IMR-90 (cell line): Measurements from ENCODE around the gene DNASE1L1. TPM values are rescaled to one million over a fixed set of nuclear protein-coding genes. Genes with fewer than 3 reads are reported as not detected.

Experiments
- ATAC-seq: fragments of 200-7000 bp; cut with Tn5 transposase; 2 replicates; pipeline ENCODE4 v1.9.1; 2020; ENCODE audit warnings: low read depth, mild to moderate bottlenecking, moderate library complexity
- BruUV-seq: library from RNA; stranded (reverse); fragments of 400-500 nt; replicated peaks from 2 replicates; lab custom pipeline; 2021; lab: Mats Ljungman, UMichigan
- CTCF ChIA-PET: fragments of 300-600 bp; formaldehyde crosslinking; extraction: SDS; loops from one replicate; lab custom pipeline; 2021; ENCODE audit warnings: antibody characterized with exemption; lab: Yijun Ruan, JAX
- POLR2A ChIA-PET: fragments of 300-600 bp; sonication (Branson Sonifier 250); formaldehyde crosslinking; loops from one replicate; lab custom pipeline; 2022; ENCODE audit warnings: antibody characterized with exemption; ENCODE audit not compliant: unreplicated experiment; lab: Charles Lee
- DNase-seq: peaks from one replicate; pipeline ENCODE4 v3.0.0; 2013
- H2AFZ ChIP-seq: replicated peaks from 2 replicates; pipeline ENCODE3; 2013; ENCODE audit warnings: low read length, mild to moderate bottlenecking; ENCODE audit not compliant: poor library complexity
- H2AK5ac ChIP-seq: 2 replicates; pipeline ENCODE4 v1.6.1; 2013; ENCODE audit warnings: low read depth, low read length, inconsistent platforms
- H2AK9ac ChIP-seq: replicated peaks from 2 replicates; pipeline ENCODE3; 2013; ENCODE audit warnings: mild to moderate bottlenecking, low read depth, low read length, moderate library complexity; ENCODE audit not compliant: poor library complexity
- H2BK120ac ChIP-seq: 2 replicates; pipeline ENCODE4 v1.6.1; 2013; ENCODE audit warnings: low read depth, low read length, inconsistent platforms
- H2BK15ac ChIP-seq: 3 replicates; pipeline ENCODE4 v1.6.1; 2013; ENCODE audit warnings: low read depth, low read length, inconsistent platforms
- H2BK20ac ChIP-seq: 2 replicates; pipeline ENCODE4 v1.6.1; 2013; ENCODE audit warnings: low read depth, mild to moderate bottlenecking, inconsistent platforms, low read length, moderate library complexity
- H2BK5ac ChIP-seq: 2 replicates; pipeline ENCODE4 v1.6.1; 2013; ENCODE audit warnings: mild to moderate bottlenecking, low read depth, low read length, inconsistent platforms; ENCODE audit not compliant: poor library complexity, severe bottlenecking
- H3K14ac ChIP-seq: replicated peaks from 2 replicates; pipeline ENCODE4 v1.6.1; 2013; ENCODE audit warnings: low read depth, low read length, inconsistent platforms
- H3K18ac ChIP-seq: 2 replicates; pipeline ENCODE4 v1.6.1; 2013; ENCODE audit warnings: low read depth, low read length, control low read depth
- H3K23ac ChIP-seq: 2 replicates; pipeline ENCODE4 v1.6.1; 2013; ENCODE audit warnings: low read depth, low read length, inconsistent platforms
- H3K27ac ChIP-seq: 2 replicates; pipeline ENCODE4 v1.5.1; 2013; ENCODE audit warnings: mild to moderate bottlenecking, control low read depth, low read length; ENCODE audit not compliant: insufficient read depth
- H3K27me3 ChIP-seq: 2 replicates; pipeline ENCODE4 v1.6.1; 2013; ENCODE audit warnings: low read length; ENCODE audit not compliant: control insufficient read depth, insufficient read depth
- H3K36me3 ChIP-seq: 2 replicates; pipeline ENCODE4 v1.6.1; 2013; ENCODE audit warnings: low read length, mixed read lengths; ENCODE audit not compliant: control insufficient read depth, insufficient read depth
- H3K4ac ChIP-seq: 2 replicates; pipeline ENCODE4 v1.6.1; 2013; ENCODE audit warnings: low read depth, low read length, inconsistent platforms
- H3K4me1 ChIP-seq: 2 replicates; pipeline ENCODE4 v1.6.1; 2013; ENCODE audit warnings: low read length, mixed read lengths; ENCODE audit not compliant: control insufficient read depth, insufficient read depth
- H3K4me2 ChIP-seq: 2 replicates; pipeline ENCODE4 v1.6.1; 2013; ENCODE audit warnings: low read depth, mild to moderate bottlenecking, control low read depth, low read length, moderate library complexity
- H3K4me3 ChIP-seq: 2 replicates; pipeline ENCODE4 v1.5.1; 2013; ENCODE audit warnings: low read depth, mild to moderate bottlenecking, control low read depth, low read length, moderate library complexity; ENCODE audit not compliant: insufficient read depth
- H3K56ac ChIP-seq: 2 replicates; pipeline ENCODE4 v1.6.1; 2013; ENCODE audit warnings: low read length, inconsistent platforms; ENCODE audit not compliant: insufficient read depth; ENCODE audit errors: extremely low read depth
- H3K79me1 ChIP-seq, 2 experiments: 2 replicates each; pipeline ENCODE4 v1.6.1; 2013; ENCODE audit warnings: low read length in 2 of 2, inconsistent platforms in 1 of 2, low read depth in 1 of 2
- H3K9ac ChIP-seq: 2 replicates; pipeline ENCODE4 v1.6.1; 2013; ENCODE audit warnings: low read depth, low read length, control low read depth
- H3K9me1 ChIP-seq: 2 replicates; pipeline ENCODE4 v1.6.1; 2013; ENCODE audit warnings: low read length, inconsistent platforms; ENCODE audit not compliant: insufficient read depth
- H3K9me3 ChIP-seq: 2 replicates; pipeline ENCODE4 v1.6.1; 2013; ENCODE audit warnings: low read length; ENCODE audit not compliant: control insufficient read depth, insufficient read depth
- H4K20me1 ChIP-seq: 2 replicates; pipeline ENCODE4 v1.6.1; 2013; ENCODE audit warnings: low read length, inconsistent platforms; ENCODE audit not compliant: insufficient read depth
- H4K5ac ChIP-seq: 2 replicates; pipeline ENCODE4 v1.6.1; 2013; ENCODE audit warnings: mild to moderate bottlenecking, low read depth, low read length, control low read depth
- H4K8ac ChIP-seq, 2 experiments: 2 replicates each; pipeline ENCODE4 v1.6.1; 2013; ENCODE audit warnings: low read depth in 2 of 2, low read length in 2 of 2, control low read depth in 1 of 2, inconsistent platforms in 1 of 2
- H4K91ac ChIP-seq: 2 replicates; pipeline ENCODE4 v1.6.1; 2013; ENCODE audit warnings: low read depth, low read length, inconsistent platforms; ENCODE audit not compliant: insufficient read depth
- MAZ ChIP-seq: IDR thresholded peaks from 2 replicates; pipeline ENCODE4 v1.6.1; 2012; ENCODE audit warnings: low read depth, mild to moderate bottlenecking, low read length, improper control_type of control experiment, moderate library complexity, borderline replicate concordance
- POLR2A ChIP-seq: IDR thresholded peaks from 2 replicates; pipeline ENCODE4 v1.6.1; 2012; ENCODE audit warnings: mild to moderate bottlenecking, low read depth, low read length
- WGBS, 2 experiments: methylation state at CpG; one replicate each; pipeline versions ENCODE4 v1.1.5 to v1.1.7; 2013; ENCODE audit warnings: missing lambda C conversion rate in 2 of 2; ENCODE audit not compliant: insufficient read length in 1 of 2; ENCODE audit errors: extremely low coverage in 2 of 2; 5-methylcytosine and 5-hydroxymethylcytosine counted together
- dilution Hi-C: fragments of 300-500 bp; cut with HindIII; formaldehyde crosslinking; loops from one replicate; pipeline ENCODE4 v1.14.3; 2018; ENCODE audit warnings: low sequenced_read_pairs; ENCODE audit not compliant: unreplicated experiment
- in situ Hi-C: fragments of 300-500 bp; cut with MboI; formaldehyde crosslinking; loops from 3 replicates; pipeline ENCODE4 v1.14.3; 2019; ENCODE audit warnings: low sequenced_read_pairs, inconsistent platforms, mixed read lengths
- intact Hi-C: fragments of 100-400 bp; cut with micrococcal nuclease; formaldehyde crosslinking; loops from 2 replicates; pipeline ENCODE4 v1.10.0; 2022
- polyA plus RNA-seq, 3 experiments: library from polyadenylated mRNA; depleted of rRNA; stranded (reverse); fragments of >200 nt; gene quantifications; 2 replicates each; pipeline ENCODE4 v1.2.3, GENCODE V29; 2012; ENCODE audit warnings: low replicate concordance in 1 of 3
- total RNA-seq: library from RNA; depleted of rRNA; stranded (reverse); fragments of >200 nt; gene quantifications from 2 replicates; pipeline ENCODE4 v1.2.3, GENCODE V29; 2012

Gene DNASE1L1
- total and polyA plus RNA-seq, 2 of the 4 experiments (the other 2 are of a cell fraction) = 51.4 to 55.5 TPM

- Histone ChIP-seq H3K36me3 (peaks cover 3% of the 10 kb centered on the region; the same call in 1 of the 2 replicates), H2BK120ac (peak overlapping the region; percentile 76), H4K5ac (peak overlapping the region; percentile 81), H2BK15ac (peak overlapping the region; percentile 48; the same call in 1 of the 3 replicates), H2AK5ac (peak overlapping the region; percentile 86), H3K23ac (peak overlapping the region; percentile 68), H3K27me3 (no peaks in the 10 kb centered on the region), H3K9me3 (no peaks in the 10 kb centered on the region), H4K20me1 (no peaks in the 10 kb centered on the region), H3K4me3 (peak overlapping the region; percentile 76), H3K14ac (peak overlapping the region; percentile 84), H3K9ac (peak overlapping the region; percentile 89), H3K4me1 (peaks cover 4% of the 10 kb centered on the region), H3K56ac (0 out of 2 replicates have a peak overlapping the region, but pooled peaks have one; percentile 34), H3K9me1 (peaks cover 3% of the 10 kb centered on the region; the same call in 1 of the 2 replicates), H2BK20ac (no peak overlapping the region), H2AFZ (peak overlapping the region; percentile 82), H4K8ac (peak overlapping the region; percentile 26 to 87; a peak in 2 of 4 replicates), H3K4ac (peak overlapping the region; percentile 93), H3K18ac (peak overlapping the region; percentile 73), H2AK9ac (peak overlapping the region; percentile 90), H3K27ac (peak overlapping the region; percentile 92), H4K91ac (peak overlapping the region; percentile 77; the same call in 1 of the 2 replicates), H2BK5ac (peak overlapping the region; percentile 84), H3K79me1 (peaks cover 6 to 26% of the 10 kb centered on the region in 2 experiments; a peak in 3 of 4 replicates), H3K4me2 (peak overlapping the region; percentile 90)
- intact Hi-C loops = loop anchor here (1.0 kb wide), 1 partner anchor 36 kb away; the partner anchor contains the start of gene FAM50A
- dilution Hi-C loops = no loop called here
- no peak for DNase-seq
- BruUV-seq = no TSS peak
- 0 out of 2 replicates have a peak, but pooled peaks have one; percentile 6 for TF ChIP-seq POLR2A
- TF ChIP-seq MAZ = no peak
- ChIA-PET CTCF (no interaction called here), POLR2A (no interaction called here)
- no peak for ATAC-seq
- 55% methylated on average over 4 of the region's 10 CpGs; no CpG with 5 or more reads in 1 of the 2 experiments for WGBS, 2 experiments
- in situ Hi-C loops = no loop called here
Measured at GRCh38 chrX:154408659-154409221, 314 bp downstream of the DNASE1L1 start.
